Liver (tissue), 9 donors: Measurements from ENCODE around the gene DLAT. TPM values are rescaled to one million over a fixed set of nuclear protein-coding genes. Genes with fewer than 3 reads are reported as not detected.

Source experiments
- DNase-seq: peaks from one replicate; pipeline ENCODE4 v3.0.0-alpha.2; 2017; ENCODE audit warnings: low spot score
- H3K27ac ChIP-seq, 2 donors: one replicate each; pipeline ENCODE4 v1.7.0; 2013; ENCODE audit warnings: inconsistent platforms in 2 of 2, low read length in 2 of 2, control low read depth in 1 of 2, low read depth in 1 of 2, mild to moderate bottlenecking in 1 of 2
- H3K27me3 ChIP-seq, 4 donors: one replicate each; pipeline versions ENCODE4 v1.6.1 to v1.7.0; 2013; ENCODE audit warnings: low read length in 3 of 4, inconsistent platforms in 1 of 4, mild to moderate bottlenecking in 1 of 4, moderate library complexity in 1 of 4; ENCODE audit not compliant: control insufficient read depth in 4 of 4, insufficient read depth in 4 of 4
- H3K36me3 ChIP-seq, 4 donors: one replicate each; pipeline versions ENCODE4 v1.6.1 to v1.7.0; 2013; ENCODE audit warnings: low read length in 3 of 4, mild to moderate bottlenecking in 3 of 4, low read depth in 1 of 4, moderate library complexity in 1 of 4; ENCODE audit not compliant: control insufficient read depth in 4 of 4, insufficient read depth in 3 of 4
- H3K4me1 ChIP-seq, 4 donors: one replicate each; pipeline versions ENCODE4 v1.6.1 to v1.7.0; 2013; ENCODE audit warnings: low read length in 3 of 4, mild to moderate bottlenecking in 3 of 4, moderate library complexity in 1 of 4; ENCODE audit not compliant: control insufficient read depth in 4 of 4, insufficient read depth in 4 of 4
- H3K4me3 ChIP-seq, 3 donors: one replicate each; pipeline versions ENCODE4 v1.6.1 to v1.7.0; 2013; ENCODE audit warnings: low read length in 3 of 3, control low read depth in 1 of 3, low read depth in 1 of 3, mild to moderate bottlenecking in 1 of 3
- H3K9ac ChIP-seq, 2 donors: one replicate each; pipeline ENCODE4 v1.7.0; 2013; ENCODE audit warnings: low read length in 2 of 2, mild to moderate bottlenecking in 2 of 2, moderate library complexity in 2 of 2, control low read depth in 1 of 2, low read depth in 1 of 2
- H3K9me3 ChIP-seq, 4 donors: one replicate each; pipeline versions ENCODE4 v1.6.1 to v1.7.0; 2013; ENCODE audit warnings: low read length in 3 of 4; ENCODE audit not compliant: control insufficient read depth in 4 of 4
- EGR1 ChIP-seq, 2 donors: IDR thresholded peaks; 2 replicates each; pipeline ENCODE4 v1.6.1; 2016 to 2018; ENCODE audit warnings: antibody characterized with exemption in 2 of 2, low read depth in 2 of 2
- FOXA1 ChIP-seq: IDR thresholded peaks from 2 replicates; pipeline ENCODE4 v1.6.1; 2016; ENCODE audit warnings: antibody characterized with exemption
- FOXA2 ChIP-seq: IDR thresholded peaks from 2 replicates; pipeline ENCODE4 v1.6.1; 2016; ENCODE audit warnings: antibody characterized with exemption
- GABPA ChIP-seq, 2 donors: IDR thresholded peaks in 1 of 2; conservative IDR thresholded peaks in 1 of 2; 2 replicates each; pipeline ENCODE4 v1.6.1; 2016; ENCODE audit warnings: antibody characterized with exemption in 2 of 2, mild to moderate bottlenecking in 1 of 2, moderate library complexity in 1 of 2
- HNF4G ChIP-seq: IDR thresholded peaks from 2 replicates; pipeline ENCODE4 v1.6.1; 2016; ENCODE audit warnings: antibody characterized with exemption
- JUND ChIP-seq, 2 donors: IDR thresholded peaks; 2 replicates each; pipeline ENCODE4 v1.6.1; 2016; ENCODE audit warnings: antibody characterized with exemption in 2 of 2
- NR2F2 ChIP-seq: IDR thresholded peaks from 2 replicates; pipeline ENCODE4 v1.6.1; 2016; ENCODE audit warnings: antibody characterized with exemption
- RAD21 ChIP-seq, 2 donors: IDR thresholded peaks; 2 replicates each; pipeline ENCODE4 v1.6.1; 2016; ENCODE audit warnings: antibody characterized with exemption in 2 of 2, mild to moderate bottlenecking in 2 of 2
- RXRA ChIP-seq, 2 donors: IDR thresholded peaks; 2 replicates each; pipeline ENCODE4 v1.6.1; 2017 to 2018; ENCODE audit warnings: antibody characterized with exemption in 2 of 2, mild to moderate bottlenecking in 1 of 2
- SP1 ChIP-seq: IDR thresholded peaks from 2 replicates; pipeline ENCODE4 v1.6.1; 2018; ENCODE audit warnings: antibody characterized with exemption, mild to moderate bottlenecking
- YY1 ChIP-seq: IDR thresholded peaks from 2 replicates; pipeline ENCODE4 v1.6.1; 2016; ENCODE audit warnings: antibody characterized with exemption, mild to moderate bottlenecking
- WGBS: extraction: QIAGEN DNeasy Blood & Tissue Kit; methylation state at CpG from one replicate; pipeline ENCODE4 v1.1.7; 2013; 5-methylcytosine and 5-hydroxymethylcytosine counted together
- polyA plus RNA-seq, 2 donors: library from polyadenylated mRNA; stranded (reverse) in 1 of 2; unstranded in 1 of 2; fragments of 200-250 nt in 1 of 2; fragments of >200 nt in 1 of 2; fragmentation: Nextera tagmentation in 1 of 2; extraction: Ambion mirVana in 1 of 2; gene quantifications; one replicate each; pipeline versions ENCODE4 v1.2.1 to v1.2.3, GENCODE V29; 2013 to 2015
- total RNA-seq, 2 donors: library from RNA; depleted of rRNA; stranded (reverse); fragments of >200 nt; gene quantifications; one replicate each; pipeline ENCODE4 v1.2.3, GENCODE V29; 2014
- TF ChIP-seq, protein P1 (sequence below): IDR thresholded peaks from 2 replicates; pipeline ENCODE4 v1.6.1; 2016; ENCODE audit warnings: antibody characterized with exemption, mild to moderate bottlenecking
- TF ChIP-seq, protein P2 (sequence below): fragments of 150-350 bp; IDR thresholded peaks from 2 replicates; pipeline ENCODE4 v1.5.1; 2017; ENCODE audit warnings: improper control_type of control experiment, low read depth, low read length; ENCODE audit not compliant: missing input control
- TF ChIP-seq, protein P3 (sequence below): IDR thresholded peaks from 2 replicates; pipeline ENCODE4 v1.6.1; 2016; ENCODE audit warnings: antibody characterized with exemption
- TF ChIP-seq, protein P4 (sequence below): IDR thresholded peaks from 2 replicates; pipeline ENCODE4 v1.6.1; 2016; ENCODE audit warnings: antibody characterized with exemption
- TF ChIP-seq, protein P5 (sequence below): IDR thresholded peaks from 2 replicates; pipeline ENCODE4 v1.6.1; 2016; ENCODE audit warnings: antibody characterized with exemption
- donor health status: healthy.
- donor health status: healthy.
- donor health status: healthy.
- donor health status: healthy.
- donor health status: healthy.

DLAT gene
- total and polyA plus RNA-seq, 4 donors: 8.8 to 16.3 (median 13.2) TPM

DNA sequence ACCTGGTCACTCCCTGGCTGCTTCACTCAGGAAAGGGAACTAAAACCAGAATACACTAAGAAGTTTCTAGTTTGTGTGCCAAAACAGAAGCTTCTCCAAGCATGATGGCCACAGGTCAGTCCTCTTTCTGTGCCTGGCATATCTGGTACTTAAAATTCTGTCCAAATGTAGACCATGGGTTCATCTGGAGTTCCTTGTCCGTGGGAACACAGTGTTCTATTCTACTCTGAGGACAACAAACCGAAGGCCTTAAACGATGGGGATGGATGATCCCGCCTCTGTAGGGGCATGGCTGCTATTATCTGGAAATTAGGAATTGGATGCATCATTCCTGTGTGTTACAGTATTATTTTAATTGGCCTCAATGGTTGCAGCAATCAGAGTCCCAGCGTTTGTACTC is 6.1 kb upstream of the DLAT start:
- TF ChIP-seq EGR1 (IDR thresholded peaks at IDR 0.05; ENCODE audit: low read depth in 2 of 2): no peak
- no peak for TF ChIP-seq RAD21 (IDR thresholded peaks at IDR 0.05)
- TF ChIP-seq, protein P1, sequence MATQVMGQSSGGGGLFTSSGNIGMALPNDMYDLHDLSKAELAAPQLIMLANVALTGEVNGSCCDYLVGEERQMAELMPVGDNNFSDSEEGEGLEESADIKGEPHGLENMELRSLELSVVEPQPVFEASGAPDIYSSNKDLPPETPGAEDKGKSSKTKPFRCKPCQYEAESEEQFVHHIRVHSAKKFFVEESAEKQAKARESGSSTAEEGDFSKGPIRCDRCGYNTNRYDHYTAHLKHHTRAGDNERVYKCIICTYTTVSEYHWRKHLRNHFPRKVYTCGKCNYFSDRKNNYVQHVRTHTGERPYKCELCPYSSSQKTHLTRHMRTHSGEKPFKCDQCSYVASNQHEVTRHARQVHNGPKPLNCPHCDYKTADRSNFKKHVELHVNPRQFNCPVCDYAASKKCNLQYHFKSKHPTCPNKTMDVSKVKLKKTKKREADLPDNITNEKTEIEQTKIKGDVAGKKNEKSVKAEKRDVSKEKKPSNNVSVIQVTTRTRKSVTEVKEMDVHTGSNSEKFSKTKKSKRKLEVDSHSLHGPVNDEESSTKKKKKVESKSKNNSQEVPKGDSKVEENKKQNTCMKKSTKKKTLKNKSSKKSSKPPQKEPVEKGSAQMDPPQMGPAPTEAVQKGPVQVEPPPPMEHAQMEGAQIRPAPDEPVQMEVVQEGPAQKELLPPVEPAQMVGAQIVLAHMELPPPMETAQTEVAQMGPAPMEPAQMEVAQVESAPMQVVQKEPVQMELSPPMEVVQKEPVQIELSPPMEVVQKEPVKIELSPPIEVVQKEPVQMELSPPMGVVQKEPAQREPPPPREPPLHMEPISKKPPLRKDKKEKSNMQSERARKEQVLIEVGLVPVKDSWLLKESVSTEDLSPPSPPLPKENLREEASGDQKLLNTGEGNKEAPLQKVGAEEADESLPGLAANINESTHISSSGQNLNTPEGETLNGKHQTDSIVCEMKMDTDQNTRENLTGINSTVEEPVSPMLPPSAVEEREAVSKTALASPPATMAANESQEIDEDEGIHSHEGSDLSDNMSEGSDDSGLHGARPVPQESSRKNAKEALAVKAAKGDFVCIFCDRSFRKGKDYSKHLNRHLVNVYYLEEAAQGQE: no peak
- no peak for TF ChIP-seq GABPA (IDR thresholded peaks at IDR 0.05 in 1 of 2, conservative IDR thresholded peaks at IDR 0.05 in 1 of 2)
- no peak for TF ChIP-seq JUND (IDR thresholded peaks at IDR 0.05)
- TF ChIP-seq, protein P2, sequence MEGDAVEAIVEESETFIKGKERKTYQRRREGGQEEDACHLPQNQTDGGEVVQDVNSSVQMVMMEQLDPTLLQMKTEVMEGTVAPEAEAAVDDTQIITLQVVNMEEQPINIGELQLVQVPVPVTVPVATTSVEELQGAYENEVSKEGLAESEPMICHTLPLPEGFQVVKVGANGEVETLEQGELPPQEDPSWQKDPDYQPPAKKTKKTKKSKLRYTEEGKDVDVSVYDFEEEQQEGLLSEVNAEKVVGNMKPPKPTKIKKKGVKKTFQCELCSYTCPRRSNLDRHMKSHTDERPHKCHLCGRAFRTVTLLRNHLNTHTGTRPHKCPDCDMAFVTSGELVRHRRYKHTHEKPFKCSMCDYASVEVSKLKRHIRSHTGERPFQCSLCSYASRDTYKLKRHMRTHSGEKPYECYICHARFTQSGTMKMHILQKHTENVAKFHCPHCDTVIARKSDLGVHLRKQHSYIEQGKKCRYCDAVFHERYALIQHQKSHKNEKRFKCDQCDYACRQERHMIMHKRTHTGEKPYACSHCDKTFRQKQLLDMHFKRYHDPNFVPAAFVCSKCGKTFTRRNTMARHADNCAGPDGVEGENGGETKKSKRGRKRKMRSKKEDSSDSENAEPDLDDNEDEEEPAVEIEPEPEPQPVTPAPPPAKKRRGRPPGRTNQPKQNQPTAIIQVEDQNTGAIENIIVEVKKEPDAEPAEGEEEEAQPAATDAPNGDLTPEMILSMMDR: no peak
- no peak for TF ChIP-seq NR2F2
- TF ChIP-seq, protein P3, sequence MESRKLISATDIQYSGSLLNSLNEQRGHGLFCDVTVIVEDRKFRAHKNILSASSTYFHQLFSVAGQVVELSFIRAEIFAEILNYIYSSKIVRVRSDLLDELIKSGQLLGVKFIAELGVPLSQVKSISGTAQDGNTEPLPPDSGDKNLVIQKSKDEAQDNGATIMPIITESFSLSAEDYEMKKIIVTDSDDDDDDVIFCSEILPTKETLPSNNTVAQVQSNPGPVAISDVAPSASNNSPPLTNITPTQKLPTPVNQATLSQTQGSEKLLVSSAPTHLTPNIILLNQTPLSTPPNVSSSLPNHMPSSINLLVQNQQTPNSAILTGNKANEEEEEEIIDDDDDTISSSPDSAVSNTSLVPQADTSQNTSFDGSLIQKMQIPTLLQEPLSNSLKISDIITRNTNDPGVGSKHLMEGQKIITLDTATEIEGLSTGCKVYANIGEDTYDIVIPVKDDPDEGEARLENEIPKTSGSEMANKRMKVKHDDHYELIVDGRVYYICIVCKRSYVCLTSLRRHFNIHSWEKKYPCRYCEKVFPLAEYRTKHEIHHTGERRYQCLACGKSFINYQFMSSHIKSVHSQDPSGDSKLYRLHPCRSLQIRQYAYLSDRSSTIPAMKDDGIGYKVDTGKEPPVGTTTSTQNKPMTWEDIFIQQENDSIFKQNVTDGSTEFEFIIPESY: no peak
- peak; percentile 31 for TF ChIP-seq SP1
- TF ChIP-seq FOXA1: no peak
- peak in 1 of 2 donors; percentile 43 for TF ChIP-seq RXRA (IDR thresholded peaks at IDR 0.05)
- TF ChIP-seq, protein P4, sequence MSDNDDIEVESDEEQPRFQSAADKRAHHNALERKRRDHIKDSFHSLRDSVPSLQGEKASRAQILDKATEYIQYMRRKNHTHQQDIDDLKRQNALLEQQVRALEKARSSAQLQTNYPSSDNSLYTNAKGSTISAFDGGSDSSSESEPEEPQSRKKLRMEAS: no peak
- TF ChIP-seq HNF4G: no peak
- H3K27ac ChIP-seq: no peak overlapping the region
- WGBS: 63% methylated on average over 5 of the region's 5 CpGs
- no peaks in the 10 kb centered on the region for H3K9me3 ChIP-seq
- H3K9ac ChIP-seq: no peak overlapping the region
- DNase-seq: no peak
- H3K27me3 ChIP-seq: no peaks in the 10 kb centered on the region
- H3K4me3 ChIP-seq: no peak overlapping the region
- H3K36me3 ChIP-seq: peaks cover 0 to 18% (median 12%) of the 10 kb centered on the region in 4 donors
- peaks cover 0 to 22% (median 17%) of the 10 kb centered on the region in 4 donors for H3K4me1 ChIP-seq

DNA sequence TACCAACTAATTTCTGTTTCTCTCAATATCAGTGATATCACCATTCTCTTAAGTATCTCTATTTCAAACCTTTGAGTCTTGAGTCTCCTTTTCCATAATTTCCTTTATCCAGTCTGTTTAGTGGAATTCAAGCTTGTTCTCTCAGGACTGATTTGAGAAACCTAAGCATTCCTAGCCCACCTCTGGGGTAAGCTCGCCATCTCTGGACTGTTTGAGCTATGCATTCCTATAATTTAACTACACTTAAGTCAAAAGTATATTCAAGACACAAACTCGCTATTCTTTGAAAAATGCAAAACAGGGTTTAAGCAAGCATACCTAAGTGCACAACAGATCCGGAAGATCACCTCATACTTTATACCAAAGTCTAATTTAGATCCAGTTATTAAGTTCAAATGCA is 2.1 kb upstream of the DLAT start:
- no peak for TF ChIP-seq NR2F2
- TF ChIP-seq JUND (IDR thresholded peaks at IDR 0.05): no peak
- no peak for TF ChIP-seq RAD21 (IDR thresholded peaks at IDR 0.05)
- TF ChIP-seq, protein P5, sequence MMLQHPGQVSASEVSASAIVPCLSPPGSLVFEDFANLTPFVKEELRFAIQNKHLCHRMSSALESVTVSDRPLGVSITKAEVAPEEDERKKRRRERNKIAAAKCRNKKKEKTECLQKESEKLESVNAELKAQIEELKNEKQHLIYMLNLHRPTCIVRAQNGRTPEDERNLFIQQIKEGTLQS: no peak
- TF ChIP-seq, protein P1: no peak
- TF ChIP-seq HNF4G: no peak
- TF ChIP-seq YY1: no peak
- no peak for TF ChIP-seq FOXA2
- TF ChIP-seq RXRA (IDR thresholded peaks at IDR 0.05): no peak
- no peak overlapping the region for H3K27ac ChIP-seq
- WGBS: 95% methylated on average over 3 of the region's 3 CpGs

More for the DNA sequence above, 2.1 kb upstream of the DLAT start:
- H3K27me3 ChIP-seq: no peaks in the 10 kb centered on the region
- H3K9me3 ChIP-seq: no peaks in the 10 kb centered on the region
- peaks cover 2 to 17% (median 12%) of the 10 kb centered on the region in 4 donors for H3K4me1 ChIP-seq
- H3K4me3 ChIP-seq: no peak overlapping the region
- no peak for DNase-seq
- no peak overlapping the region for H3K9ac ChIP-seq
- peaks cover 3 to 18% (median 12%) of the 10 kb centered on the region in 4 donors for H3K36me3 ChIP-seq
